Thoracic aorta (tissue), 2 donors: Measurements from ENCODE around the gene CYB5D1. TPM values are rescaled to one million over a fixed set of nuclear protein-coding genes. Genes with fewer than 3 reads are reported as not detected.

Experiments used
- ATAC-seq: fragments of 150-250 bp; one replicate; pipeline ENCODE4 v1.8.0; 2017; ENCODE audit warnings: low read depth; ENCODE audit not compliant: insufficient number of reproducible peaks, low FRiP score
- DNase-seq: peaks from one replicate; pipeline ENCODE4 v3.0.0-alpha.2; 2020; ENCODE audit warnings: low spot score
- H3K27ac ChIP-seq, 2 donors: fragments of 200-600 bp; sonication (generic); 1 replicate in 1 of 2; 2 replicates in 1 of 2; pipeline ENCODE4 v1.5.1; 2016; ENCODE audit warnings: mild to moderate bottlenecking in 2 of 2, moderate library complexity in 2 of 2
- H3K27me3 ChIP-seq: fragments of 200-600 bp; sonication (generic); replicated peaks from 2 replicates; pipeline ENCODE4 v1.6.0; 2016; ENCODE audit warnings: mild to moderate bottlenecking; ENCODE audit not compliant: insufficient read depth
- H3K36me3 ChIP-seq: fragments of 200-600 bp; sonication (generic); one replicate; pipeline ENCODE4 v1.5.1; 2016
- H3K4me1 ChIP-seq, 2 donors: fragments of 200-600 bp; sonication (generic); 1 replicate in 1 of 2; 2 replicates in 1 of 2; pipeline versions ENCODE4 v1.5.1 to v1.6.0; 2016; ENCODE audit warnings: low read depth in 2 of 2, mild to moderate bottlenecking in 1 of 2; ENCODE audit not compliant: control insufficient read depth in 1 of 2
- H3K4me3 ChIP-seq: fragments of 200-600 bp; sonication (generic); 2 replicates; pipeline ENCODE4 v1.5.1; 2016; ENCODE audit warnings: mild to moderate bottlenecking
- H3K9me3 ChIP-seq: fragments of 200-600 bp; sonication (generic); 2 replicates; pipeline ENCODE4 v1.5.1; 2016
- total RNA-seq, 2 donors: library from RNA; depleted of rRNA; stranded (reverse); fragments of >200 nt; gene quantifications; one replicate each; pipeline versions ENCODE4 v1.1.0 to v1.2.3, GENCODE V29; 2016
- TF ChIP-seq, protein P1 (sequence below): fragments of 200-600 bp; sonication (generic); IDR thresholded peaks from one replicate; pipeline ENCODE4 v1.5.1; 2019; ENCODE audit warnings: antibody characterized with exemption

Gene CYB5D1
- total RNA-seq, 2 donors from 2014 or later: 3.8 to 8.9 TPM

DNA sequence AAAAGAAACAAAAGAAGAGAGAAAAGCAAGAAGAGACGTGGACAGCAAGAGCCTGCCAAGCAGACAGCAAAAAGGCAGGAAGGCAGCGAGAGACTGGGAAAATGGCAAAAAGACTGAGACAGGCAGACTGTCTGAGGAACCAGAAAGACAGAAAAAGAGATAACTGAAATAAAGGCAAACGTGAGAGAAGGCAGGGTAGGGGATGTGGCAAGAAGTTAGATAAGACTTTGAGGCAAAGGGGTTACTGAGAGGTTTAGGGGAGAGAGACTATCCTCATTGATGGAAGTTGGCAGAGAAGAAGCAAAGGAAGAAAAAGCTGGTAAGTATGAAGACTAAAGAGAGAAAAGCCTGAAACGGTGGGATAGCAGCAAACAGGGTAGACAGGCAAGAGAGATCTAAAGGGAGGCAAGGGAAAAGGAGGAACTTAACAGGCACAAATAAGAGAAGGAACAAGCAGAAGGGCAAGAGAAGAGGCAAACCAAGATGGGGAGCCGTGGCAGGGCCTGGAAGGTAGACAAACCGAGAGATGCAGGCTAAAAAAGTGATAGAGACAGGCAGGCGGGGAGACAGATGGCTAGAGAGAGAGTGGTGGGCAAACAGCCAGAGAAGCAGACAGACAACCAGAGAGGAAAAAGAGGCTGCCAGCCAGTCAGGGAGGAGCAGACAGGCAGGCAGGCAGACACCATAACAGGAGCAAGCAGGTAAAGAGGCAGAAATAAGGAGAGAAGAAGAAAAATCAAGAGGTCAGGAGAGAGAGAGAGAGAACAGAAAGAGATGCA is 23.7 kb downstream of the CYB5D1 start:
- H3K36me3 ChIP-seq: no peaks in the 10 kb centered on the region
- ATAC-seq (no peak), DNase-seq (no peak)
- no peak overlapping the region for H3K27ac ChIP-seq
- no peak overlapping the region for H3K4me3 ChIP-seq
- H3K9me3 ChIP-seq: no peaks in the 10 kb centered on the region
- TF ChIP-seq, protein P1, sequence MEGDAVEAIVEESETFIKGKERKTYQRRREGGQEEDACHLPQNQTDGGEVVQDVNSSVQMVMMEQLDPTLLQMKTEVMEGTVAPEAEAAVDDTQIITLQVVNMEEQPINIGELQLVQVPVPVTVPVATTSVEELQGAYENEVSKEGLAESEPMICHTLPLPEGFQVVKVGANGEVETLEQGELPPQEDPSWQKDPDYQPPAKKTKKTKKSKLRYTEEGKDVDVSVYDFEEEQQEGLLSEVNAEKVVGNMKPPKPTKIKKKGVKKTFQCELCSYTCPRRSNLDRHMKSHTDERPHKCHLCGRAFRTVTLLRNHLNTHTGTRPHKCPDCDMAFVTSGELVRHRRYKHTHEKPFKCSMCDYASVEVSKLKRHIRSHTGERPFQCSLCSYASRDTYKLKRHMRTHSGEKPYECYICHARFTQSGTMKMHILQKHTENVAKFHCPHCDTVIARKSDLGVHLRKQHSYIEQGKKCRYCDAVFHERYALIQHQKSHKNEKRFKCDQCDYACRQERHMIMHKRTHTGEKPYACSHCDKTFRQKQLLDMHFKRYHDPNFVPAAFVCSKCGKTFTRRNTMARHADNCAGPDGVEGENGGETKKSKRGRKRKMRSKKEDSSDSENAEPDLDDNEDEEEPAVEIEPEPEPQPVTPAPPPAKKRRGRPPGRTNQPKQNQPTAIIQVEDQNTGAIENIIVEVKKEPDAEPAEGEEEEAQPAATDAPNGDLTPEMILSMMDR: no peak
- peaks cover 7 to 38% of the 10 kb centered on the region in 2 donors for H3K4me1 ChIP-seq
- H3K27me3 ChIP-seq: no peaks in the 10 kb centered on the region

DNA sequence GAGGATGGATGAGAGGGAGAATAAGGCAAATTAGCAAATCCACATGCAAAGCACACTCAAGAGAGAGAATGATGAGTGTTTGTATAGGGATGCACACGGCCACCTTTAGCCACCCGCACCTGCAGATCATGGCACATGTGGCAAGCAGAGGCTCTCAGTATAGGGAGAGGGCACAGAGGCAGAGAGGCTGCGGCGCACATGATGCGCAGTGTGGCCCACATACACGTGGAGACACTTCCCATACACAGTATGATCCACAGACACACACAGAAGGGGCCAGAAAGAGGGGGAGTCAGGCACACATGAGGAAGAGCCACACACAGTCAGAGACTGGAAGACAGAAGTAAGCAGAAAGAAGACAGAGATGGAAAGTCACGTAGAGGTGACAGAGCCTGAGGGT is 24.3 kb downstream of the CYB5D1 start:
- Histone ChIP-seq H3K27ac (no peak overlapping the region), H3K36me3 (no peaks in the 10 kb centered on the region), H3K9me3 (no peaks in the 10 kb centered on the region), H3K27me3 (no peaks in the 10 kb centered on the region), H3K4me3 (no peak overlapping the region), H3K4me1 (peaks cover 12 to 43% of the 10 kb centered on the region in 2 donors)
- TF ChIP-seq, protein P1: no peak
- DNase-seq (no peak), ATAC-seq (no peak)

DNA sequence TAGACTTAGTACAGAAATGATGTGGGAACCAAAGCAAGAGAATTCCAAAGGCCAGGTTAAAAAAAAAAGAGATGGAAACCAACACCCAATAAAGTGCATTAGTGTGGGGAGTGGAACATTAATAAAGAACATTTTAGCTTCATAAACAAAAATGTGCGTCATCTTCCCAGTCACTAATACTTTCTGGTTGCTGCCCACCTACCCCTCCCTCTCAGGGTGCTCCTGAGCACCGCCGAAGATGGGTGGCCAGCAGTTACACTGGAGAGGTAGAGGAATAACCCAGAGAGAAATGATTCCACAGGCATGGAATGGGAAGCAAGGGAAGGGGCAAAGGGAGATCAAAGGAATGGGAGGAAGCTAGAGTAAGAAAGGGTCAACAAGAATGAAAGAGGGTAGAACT is 24.8 kb downstream of the CYB5D1 start:
- no peaks in the 10 kb centered on the region for H3K36me3 ChIP-seq
- H3K27ac ChIP-seq: no peak overlapping the region
- TF ChIP-seq, protein P1: no peak
- peaks cover 12 to 43% of the 10 kb centered on the region in 2 donors for H3K4me1 ChIP-seq
- no peak for ATAC-seq
- DNase-seq: no peak
- no peak overlapping the region for H3K4me3 ChIP-seq
- no peaks in the 10 kb centered on the region for H3K27me3 ChIP-seq
- H3K9me3 ChIP-seq: no peaks in the 10 kb centered on the region

DNA sequence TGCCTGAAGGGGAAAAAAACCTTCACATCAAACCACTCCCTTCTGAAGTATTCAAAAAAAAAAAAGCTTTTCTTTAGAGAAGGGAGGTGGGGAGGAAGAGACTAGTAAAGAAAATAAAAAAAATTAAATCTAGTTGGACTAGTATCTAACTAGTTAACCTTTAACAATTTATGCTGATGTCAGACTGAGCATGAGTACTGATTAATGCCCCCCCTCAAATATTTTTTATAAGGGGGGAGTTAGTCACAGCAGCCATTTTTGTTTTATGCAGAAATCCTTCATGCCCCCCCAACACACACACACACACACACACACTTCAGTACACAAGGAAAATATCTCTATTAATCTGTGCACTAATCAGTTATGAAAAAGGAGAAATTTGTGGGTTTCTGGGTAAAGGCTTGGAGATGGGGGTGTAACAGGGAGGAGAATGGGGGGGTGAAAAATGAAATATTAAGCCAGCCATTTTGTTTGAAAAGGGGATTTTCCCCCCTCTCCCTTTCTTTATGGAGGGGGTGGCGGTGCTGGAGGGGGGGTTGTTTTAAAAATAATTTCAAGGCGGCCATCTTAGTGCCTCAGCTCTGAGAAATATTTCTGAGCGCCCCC is 26.1 kb downstream of the CYB5D1 start:
- no peak for DNase-seq
- ATAC-seq: no peak

More for the DNA sequence above, 26.1 kb downstream of the CYB5D1 start:
- Histone ChIP-seq H3K4me1 (peaks cover 23 to 55% of the 10 kb centered on the region in 2 donors), H3K4me3 (peak overlapping the region; percentile 59), H3K27me3 (no peaks in the 10 kb centered on the region), H3K27ac (peak overlapping the region in 1 of 2 donors; percentile 33), H3K9me3 (no peaks in the 10 kb centered on the region), H3K36me3 (no peaks in the 10 kb centered on the region)
- TF ChIP-seq, protein P1: no peak
